Measurements from ENCODE around the gene NTF4.

- TF ChIP-seq CTCF (IDR thresholded peaks at IDR 0.05), result no peak
- TF ChIP-seq POLR2AphosphoS5 (IDR thresholded peaks at IDR 0.05), result no peak
- no peak for TF ChIP-seq POLR2A (IDR thresholded peaks at IDR 0.05)
These were observed 28.1 kb upstream of the NTF4 start for GRCh38 chr19:49092686-49093085.

Data from breast epithelium (tissue), 3 donors.